NB4 (cell line): ENCODE data around the gene KRTAP12-2.
A peak's percentile ranks its signal among the peaks of the same experiment; 100 is the strongest.

ENCODE experiments used
- DNase-seq: peaks from one replicate; pipeline ENCODE4 v3.0.0; 2010; ENCODE audit warnings: low read depth
- H3K4me3 ChIP-seq: one replicate; pipeline ENCODE4 v1.5.1; 2011; ENCODE audit warnings: mild to moderate bottlenecking, low read depth, low read length, moderate library complexity
- MAX ChIP-seq: IDR thresholded peaks from 2 replicates; pipeline ENCODE4 v1.6.1; 2011; ENCODE audit warnings: low read depth, low read length
- MYC ChIP-seq: IDR thresholded peaks from 2 replicates; pipeline ENCODE4 v1.6.1; 2011; ENCODE audit warnings: low read depth, low read length
- POLR2A ChIP-seq: IDR thresholded peaks from 2 replicates; pipeline ENCODE4 v1.6.1; 2011; ENCODE audit warnings: mild to moderate bottlenecking; ENCODE audit not compliant: insufficient read length; ENCODE audit errors: extremely low read depth
- TF ChIP-seq, protein P1 (sequence below): IDR thresholded peaks from one replicate; pipeline ENCODE4 v1.5.1; 2012; ENCODE audit warnings: low read depth, low read length

The KRTAP12-2 gene

DNA sequence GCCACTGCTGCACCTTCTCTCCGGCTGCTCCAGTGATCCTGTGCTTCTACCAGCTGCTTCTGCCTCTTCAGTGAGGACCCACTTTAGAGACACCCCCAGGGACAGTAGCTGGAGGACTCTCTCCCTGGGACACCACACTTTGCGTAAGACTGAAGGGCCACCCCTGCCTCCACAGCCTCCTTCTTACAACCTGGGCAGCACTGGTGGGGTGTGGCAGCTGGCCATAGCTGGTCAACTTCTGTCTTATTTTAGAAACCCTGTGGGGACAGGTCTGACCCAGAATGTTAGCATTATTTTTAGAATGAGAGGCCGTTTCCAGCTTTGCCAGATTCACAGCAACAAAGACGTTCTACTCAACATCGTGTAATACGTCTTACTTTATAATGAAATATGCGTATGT is 41.0 kb downstream of the KRTAP12-2 start:
- DNase-seq: no peak
- no peak overlapping the region for H3K4me3 ChIP-seq
- TF ChIP-seq POLR2A (no peak), MAX (no peak), MYC (no peak)
- TF ChIP-seq, protein P1, sequence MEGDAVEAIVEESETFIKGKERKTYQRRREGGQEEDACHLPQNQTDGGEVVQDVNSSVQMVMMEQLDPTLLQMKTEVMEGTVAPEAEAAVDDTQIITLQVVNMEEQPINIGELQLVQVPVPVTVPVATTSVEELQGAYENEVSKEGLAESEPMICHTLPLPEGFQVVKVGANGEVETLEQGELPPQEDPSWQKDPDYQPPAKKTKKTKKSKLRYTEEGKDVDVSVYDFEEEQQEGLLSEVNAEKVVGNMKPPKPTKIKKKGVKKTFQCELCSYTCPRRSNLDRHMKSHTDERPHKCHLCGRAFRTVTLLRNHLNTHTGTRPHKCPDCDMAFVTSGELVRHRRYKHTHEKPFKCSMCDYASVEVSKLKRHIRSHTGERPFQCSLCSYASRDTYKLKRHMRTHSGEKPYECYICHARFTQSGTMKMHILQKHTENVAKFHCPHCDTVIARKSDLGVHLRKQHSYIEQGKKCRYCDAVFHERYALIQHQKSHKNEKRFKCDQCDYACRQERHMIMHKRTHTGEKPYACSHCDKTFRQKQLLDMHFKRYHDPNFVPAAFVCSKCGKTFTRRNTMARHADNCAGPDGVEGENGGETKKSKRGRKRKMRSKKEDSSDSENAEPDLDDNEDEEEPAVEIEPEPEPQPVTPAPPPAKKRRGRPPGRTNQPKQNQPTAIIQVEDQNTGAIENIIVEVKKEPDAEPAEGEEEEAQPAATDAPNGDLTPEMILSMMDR: no peak

- TF ChIP-seq MAX (no peak), MYC (no peak), POLR2A (no peak)
- TF ChIP-seq, protein P1: no peak
- no peak for DNase-seq
- H3K4me3 ChIP-seq: no peak overlapping the region
Observed at GRCh38 chr21:44623575-44623974, 43.2 kb downstream of the KRTAP12-2 start.

GRCh38 chr21:44619886-44620285 is 46.8 kb downstream of the KRTAP12-2 start:
- no peak for DNase-seq
- TF ChIP-seq POLR2A: no peak
- no peak for TF ChIP-seq MAX
- TF ChIP-seq MYC: no peak
- TF ChIP-seq, protein P1: no peak
- no peak overlapping the region for H3K4me3 ChIP-seq

DNA sequence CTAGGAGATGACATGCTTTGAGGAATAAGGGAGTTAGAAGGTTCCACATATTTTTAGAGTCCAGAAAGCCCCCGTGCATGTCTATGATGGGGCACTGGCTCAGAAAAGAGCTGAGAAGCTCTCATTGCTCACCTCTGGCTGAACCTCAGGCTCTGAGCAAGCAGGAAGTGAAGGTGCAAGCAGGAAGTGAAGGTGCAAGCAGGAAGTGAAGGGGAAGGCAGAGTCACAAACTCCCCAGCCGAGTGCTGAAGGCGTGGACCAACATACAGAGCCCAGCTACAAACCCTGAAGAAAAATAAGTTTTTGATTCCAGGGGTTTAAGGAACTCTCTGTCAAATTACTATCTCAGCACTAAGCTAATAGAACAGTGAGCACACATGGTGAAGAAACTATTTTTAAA is 47.8 kb downstream of the KRTAP12-2 start:
- TF ChIP-seq, protein P1: no peak
- TF ChIP-seq MAX (no peak), MYC (no peak), POLR2A (no peak)
- DNase-seq: no peak
- H3K4me3 ChIP-seq: no peak overlapping the region

DNA sequence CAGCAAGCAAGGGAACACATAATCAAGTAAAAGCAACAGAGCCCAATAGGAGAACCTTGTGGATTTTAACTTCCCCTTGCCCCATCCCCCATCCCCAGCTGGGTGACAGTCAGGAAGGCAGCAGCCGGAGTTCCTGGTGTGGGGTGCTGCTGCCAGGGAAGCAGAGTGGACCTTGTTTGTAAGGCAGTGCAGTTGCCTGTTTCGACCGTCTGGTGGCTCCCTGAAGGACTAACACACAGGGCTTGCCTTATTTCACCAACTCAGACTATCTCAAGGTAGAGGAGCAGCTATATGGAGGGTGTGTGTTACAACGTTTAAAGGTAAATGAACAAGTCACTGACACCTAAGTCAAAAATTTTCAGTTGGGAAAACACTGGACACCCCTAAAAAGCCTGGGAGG is 48.2 kb downstream of the KRTAP12-2 start:
- DNase-seq: peak; percentile 25
- no peak for TF ChIP-seq MYC
- no peak for TF ChIP-seq POLR2A
- no peak for TF ChIP-seq MAX
- TF ChIP-seq, protein P1: no peak
- H3K4me3 ChIP-seq: no peak overlapping the region

- no peak for TF ChIP-seq MAX
- H3K4me3 ChIP-seq: no peak overlapping the region
- no peak for DNase-seq
Observed at GRCh38 chr21:44617071-44617501, 49.6 kb downstream of the KRTAP12-2 start.
